HG03039 (cell line): ENCODE data around the gene MAML2.

ENCODE experiments used
- ATAC-seq: cut with Tn5 transposase; IDR thresholded peaks from one replicate; pipeline ENCODE4 v1.9.1; 2021; ENCODE audit warnings: mild to moderate bottlenecking, moderate library complexity; ENCODE audit not compliant: unreplicated experiment

The MAML2 gene

GRCh38 chr11:96082936-96083335, 260.1 kb downstream of the MAML2 start:
- no peak for ATAC-seq

- no peak for ATAC-seq
Measured at GRCh38 chr11:96082002-96082899, 260.7 kb downstream of the MAML2 start.

- ATAC-seq = no peak
Measured at GRCh38 chr11:96081561-96081960, 261.4 kb downstream of the MAML2 start.

GRCh38 chr11:96079691-96080090, 263.3 kb downstream of the MAML2 start:
- ATAC-seq = no peak

GRCh38 chr11:96075532-96075959, 267.4 kb downstream of the MAML2 start:
- peak; percentile 83 for ATAC-seq

GRCh38 chr11:96074551-96075310, 268.3 kb downstream of the MAML2 start:
- ATAC-seq = no peak

GRCh38 chr11:96073536-96073935, 269.5 kb downstream of the MAML2 start:
- no peak for ATAC-seq

- no peak for ATAC-seq
Measured at GRCh38 chr11:96072592-96072991, 270.4 kb downstream of the MAML2 start.

GRCh38 chr11:96070453-96070852, 272.5 kb downstream of the MAML2 start:
- ATAC-seq = no peak

- ATAC-seq = no peak
Measured at GRCh38 chr11:96067160-96067559, 275.8 kb downstream of the MAML2 start.

GRCh38 chr11:96065379-96065778, 277.6 kb downstream of the MAML2 start:
- ATAC-seq = no peak

- no peak for ATAC-seq
Measured at GRCh38 chr11:96063886-96064285, 279.1 kb downstream of the MAML2 start.

- no peak for ATAC-seq
Measured at GRCh38 chr11:96063053-96063452, 279.9 kb downstream of the MAML2 start.

GRCh38 chr11:96062134-96062533, 280.9 kb downstream of the MAML2 start:
- no peak for ATAC-seq

GRCh38 chr11:96061730-96062129, 281.3 kb downstream of the MAML2 start:
- no peak for ATAC-seq

- no peak for ATAC-seq
Measured at GRCh38 chr11:96061069-96061468, 281.9 kb downstream of the MAML2 start.

GRCh38 chr11:96057502-96057901, 285.5 kb downstream of the MAML2 start:
- ATAC-seq = no peak

GRCh38 chr11:96056576-96056975, 286.4 kb downstream of the MAML2 start:
- no peak for ATAC-seq

GRCh38 chr11:96055706-96056387, 287.1 kb downstream of the MAML2 start:
- ATAC-seq = no peak

- no peak for ATAC-seq
Measured at GRCh38 chr11:96054870-96055705, 287.9 kb downstream of the MAML2 start.
